HG02759 (cell line): ENCODE measurements around the gene RGS12.

Experiments
- ATAC-seq: cut with Tn5 transposase; IDR thresholded peaks from one replicate; pipeline ENCODE4 v1.9.1; 2021; ENCODE audit warnings: mild to moderate bottlenecking, moderate library complexity; ENCODE audit not compliant: unreplicated experiment

The RGS12 gene

DNA sequence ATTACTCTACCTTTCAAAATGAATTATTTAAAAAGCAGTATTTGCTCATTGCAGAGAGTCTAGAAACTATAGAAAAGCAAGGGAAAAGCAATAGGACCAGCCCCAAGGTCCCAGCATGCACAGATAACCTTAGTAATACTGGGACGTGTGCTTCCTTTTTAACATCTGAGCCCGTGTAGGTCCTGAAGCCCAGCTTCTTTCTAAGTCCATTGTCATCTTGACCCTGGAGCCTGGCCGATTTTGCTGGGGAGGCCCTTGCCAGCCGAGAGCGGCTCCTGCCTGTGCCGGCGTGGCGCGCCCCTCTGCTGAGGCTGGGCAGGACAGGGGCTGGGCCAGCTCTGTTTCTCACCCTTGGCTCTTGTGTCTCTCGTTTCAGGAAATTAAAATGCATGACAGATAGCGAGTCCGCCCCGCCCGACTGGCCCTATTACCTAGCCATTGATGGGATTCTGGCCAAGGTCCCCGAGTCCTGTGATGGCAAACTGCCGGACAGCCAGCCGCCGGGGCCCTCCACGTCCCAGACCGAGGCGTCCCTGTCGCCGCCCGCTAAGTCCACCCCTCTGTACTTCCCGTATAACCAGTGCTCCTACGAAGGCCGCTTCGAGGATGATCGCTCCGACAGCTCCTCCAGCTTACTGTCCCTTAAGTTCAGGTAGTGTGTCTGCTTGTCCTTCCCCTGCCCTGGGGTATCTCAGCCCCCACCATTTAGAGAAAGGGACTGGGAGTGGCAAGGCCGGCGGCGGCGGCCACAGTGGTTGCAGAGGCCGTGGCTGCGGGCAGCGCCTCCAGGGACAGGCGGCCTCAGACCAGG, 39.8 kb upstream of the RGS12 start:
- ATAC-seq, result no peak

DNA sequence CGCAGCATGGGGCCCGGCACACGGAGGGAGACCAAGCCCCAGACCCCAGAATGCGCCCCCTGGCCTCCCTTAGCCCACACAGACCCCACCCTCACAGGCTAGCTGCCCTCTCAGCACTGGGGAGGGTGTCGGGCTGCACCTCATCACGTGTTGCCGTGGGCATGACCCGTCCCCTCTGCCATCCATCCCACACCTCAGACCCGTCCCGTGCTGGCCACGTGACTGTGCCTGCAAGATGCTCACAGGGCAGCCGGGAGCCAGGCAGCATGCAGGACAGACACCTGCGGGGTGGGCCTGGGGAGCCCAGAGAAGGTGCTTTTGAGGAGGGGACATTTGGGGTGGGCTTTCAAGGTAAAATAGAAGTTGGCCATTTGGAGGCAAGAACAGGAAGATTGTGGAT, 39.0 kb upstream of the RGS12 start:
- no peak for ATAC-seq

DNA sequence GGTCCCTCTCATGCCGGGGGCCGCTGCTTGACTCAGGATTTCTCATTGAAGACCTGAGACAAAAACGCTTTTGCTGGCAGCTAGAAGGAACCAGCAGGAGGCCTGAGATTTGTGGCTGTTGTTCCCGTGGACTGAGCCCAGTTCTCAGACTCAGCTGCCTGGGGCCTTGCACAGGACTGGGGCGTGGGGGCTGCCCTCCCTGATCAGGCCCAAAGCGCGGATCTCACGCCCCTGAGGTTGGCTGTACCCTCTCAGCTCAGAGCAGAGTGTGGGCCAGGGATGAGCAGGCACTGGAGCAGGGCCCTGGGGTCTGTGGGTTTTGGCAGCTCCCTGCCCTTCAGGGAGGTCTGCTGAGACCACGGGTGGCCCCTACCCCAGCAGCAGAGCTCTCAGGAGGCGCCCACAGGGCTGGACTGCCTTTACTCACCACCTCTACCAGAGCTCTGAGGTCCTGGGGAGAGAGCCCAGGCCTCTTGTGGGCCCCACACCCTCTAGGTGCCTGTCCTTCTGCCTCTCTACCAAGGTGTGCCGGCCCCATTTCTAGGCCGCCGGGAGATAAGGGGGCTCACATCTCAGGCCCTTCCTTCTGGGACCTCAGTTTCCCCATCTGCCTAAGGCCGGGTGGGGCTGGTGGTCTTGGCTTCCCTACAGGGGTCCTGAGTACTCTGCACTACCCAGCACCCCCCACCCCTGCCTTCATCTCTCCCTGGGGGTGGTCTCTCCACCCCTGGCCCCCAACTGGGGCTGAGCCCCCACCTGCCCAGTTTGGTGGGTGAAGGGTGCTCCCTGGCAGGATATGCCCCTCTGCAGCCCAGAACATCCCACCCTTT, 38.3 kb upstream of the RGS12 start:
- no peak for ATAC-seq

DNA sequence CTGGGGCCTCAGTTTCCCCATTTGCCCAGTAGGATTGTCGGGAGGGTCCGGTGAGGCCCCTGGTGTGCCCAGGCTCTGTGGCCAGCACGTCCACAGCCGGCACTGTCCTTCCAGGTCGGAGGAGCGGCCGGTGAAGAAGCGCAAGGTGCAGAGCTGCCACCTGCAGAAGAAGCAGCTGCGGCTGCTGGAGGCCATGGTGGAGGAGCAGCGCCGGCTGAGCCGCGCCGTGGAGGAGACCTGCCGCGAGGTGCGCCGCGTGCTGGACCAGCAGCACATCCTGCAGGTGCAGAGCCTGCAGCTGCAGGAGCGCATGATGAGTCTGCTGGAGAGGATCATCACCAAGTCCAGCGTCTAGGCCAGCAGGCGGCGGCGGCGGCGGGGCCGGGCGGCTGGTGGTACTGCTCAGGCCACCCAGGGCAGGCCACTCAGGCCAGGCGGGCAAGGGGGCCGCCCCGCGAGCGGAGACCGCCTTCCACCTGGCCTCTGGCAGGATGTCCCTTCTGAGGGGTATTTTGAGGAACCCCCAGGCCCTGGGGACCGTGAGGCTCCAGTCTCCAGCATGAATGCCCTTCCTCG, 37.1 kb upstream of the RGS12 start:
- no peak for ATAC-seq

DNA sequence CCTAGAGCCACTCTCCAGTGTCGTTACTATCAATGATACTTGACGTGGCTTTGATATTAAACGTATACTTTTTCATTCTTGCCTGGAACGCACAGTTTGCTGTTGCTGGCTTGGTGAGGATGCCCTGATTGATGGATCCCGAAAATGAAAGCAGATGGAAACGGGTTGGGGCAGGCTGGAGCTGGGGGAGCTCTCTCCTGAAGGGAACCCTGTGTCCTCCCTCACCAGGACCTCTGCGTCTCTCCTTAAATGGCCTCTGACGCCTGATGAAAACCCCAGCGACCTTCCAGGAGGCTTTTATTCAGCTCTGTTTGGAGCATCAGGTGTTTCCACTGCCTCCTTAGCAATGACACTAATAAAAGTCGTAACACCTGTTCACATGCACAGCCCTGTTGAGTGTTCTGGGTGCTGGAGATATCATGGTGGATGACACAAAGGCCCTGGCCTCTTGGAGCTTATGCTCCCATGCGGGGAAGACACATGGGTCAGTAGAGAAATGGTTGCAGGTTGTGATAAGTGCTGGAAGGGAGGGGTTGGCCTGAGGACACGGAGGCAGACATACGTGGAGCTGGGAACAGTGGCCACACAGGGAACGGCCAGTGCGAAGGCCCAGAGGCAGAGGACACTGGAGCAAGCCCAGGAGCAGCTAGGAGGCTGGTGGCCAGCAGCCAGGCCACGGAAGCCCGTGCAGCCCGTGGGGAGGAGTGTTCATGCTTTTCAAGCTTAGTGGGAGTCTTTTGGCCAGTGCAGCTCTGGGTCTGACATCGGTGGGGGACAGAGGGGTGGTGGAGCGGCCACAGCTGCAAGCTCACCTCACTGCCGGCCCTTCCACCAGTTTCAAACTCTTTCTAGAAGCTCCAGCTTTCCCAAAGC, 36.4 kb upstream of the RGS12 start:
- ATAC-seq, result no peak

DNA sequence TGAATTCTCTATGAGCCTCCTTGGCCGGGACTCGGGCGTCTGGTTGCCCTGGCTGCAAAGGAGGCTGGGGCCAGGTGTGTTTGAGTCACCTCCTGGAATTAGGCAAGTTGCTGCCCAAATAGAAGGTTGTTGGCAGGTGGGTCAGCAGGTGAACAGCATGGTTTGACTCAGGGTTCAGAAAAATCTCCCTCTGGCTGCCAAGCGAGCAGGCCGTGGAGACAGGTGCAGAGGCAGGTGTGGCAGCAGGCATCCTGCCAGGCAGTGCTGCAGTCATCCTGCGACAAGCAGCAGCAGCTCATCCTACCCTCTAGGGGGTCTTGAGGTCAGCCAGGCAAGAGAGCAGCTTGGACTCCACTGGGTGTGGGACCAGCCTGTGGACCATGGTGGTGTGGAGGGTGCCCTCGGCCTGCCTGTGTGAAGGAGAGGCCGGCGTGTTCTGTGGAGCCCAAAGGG, 35.7 kb upstream of the RGS12 start:
- peak; percentile 13 for ATAC-seq

DNA sequence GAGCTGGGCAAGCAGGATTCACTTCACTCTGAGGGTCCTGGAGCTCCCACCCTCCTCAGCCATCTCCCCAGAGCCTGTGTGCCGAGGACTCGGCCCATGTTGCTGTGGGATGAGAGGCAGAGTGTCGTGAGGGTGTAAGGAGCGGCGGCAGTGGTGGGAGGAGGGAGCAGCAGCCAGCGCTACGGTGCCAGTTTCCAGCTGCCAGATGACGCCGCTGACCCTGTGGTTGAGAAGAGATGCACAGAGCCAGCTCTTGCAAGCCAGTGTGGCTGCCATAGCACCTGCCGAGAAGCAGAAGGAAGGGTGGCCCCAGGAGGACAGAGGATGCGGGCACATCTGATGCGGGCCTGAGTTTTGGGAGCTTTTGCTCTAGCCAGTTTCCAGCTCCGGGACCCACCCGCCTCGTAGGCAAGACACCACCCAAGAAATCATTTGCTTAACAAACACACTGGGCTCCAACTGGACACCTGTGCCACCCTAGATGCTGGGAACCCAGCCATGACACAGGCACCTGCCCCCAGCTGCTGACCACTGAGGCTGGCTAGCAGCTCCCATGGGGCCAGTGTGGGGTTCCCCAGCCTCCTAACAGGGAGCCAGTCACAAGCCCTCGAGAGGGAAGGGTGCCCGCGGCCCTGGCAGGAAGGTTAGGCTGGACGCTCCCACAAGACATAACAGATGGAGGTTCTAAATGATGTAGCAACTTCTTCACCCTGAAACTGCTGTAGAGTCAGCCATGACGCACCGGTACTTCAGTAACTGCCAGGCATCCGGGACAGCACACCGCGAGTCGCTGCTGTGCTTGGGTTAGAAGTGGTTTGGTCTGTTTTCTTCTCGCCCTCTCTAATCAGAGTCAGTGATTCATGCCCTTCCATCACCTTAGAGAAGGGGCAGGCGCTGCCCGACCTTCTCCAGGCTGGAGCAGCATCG, 35.0 kb upstream of the RGS12 start:
- peak; percentile 63 for ATAC-seq

DNA sequence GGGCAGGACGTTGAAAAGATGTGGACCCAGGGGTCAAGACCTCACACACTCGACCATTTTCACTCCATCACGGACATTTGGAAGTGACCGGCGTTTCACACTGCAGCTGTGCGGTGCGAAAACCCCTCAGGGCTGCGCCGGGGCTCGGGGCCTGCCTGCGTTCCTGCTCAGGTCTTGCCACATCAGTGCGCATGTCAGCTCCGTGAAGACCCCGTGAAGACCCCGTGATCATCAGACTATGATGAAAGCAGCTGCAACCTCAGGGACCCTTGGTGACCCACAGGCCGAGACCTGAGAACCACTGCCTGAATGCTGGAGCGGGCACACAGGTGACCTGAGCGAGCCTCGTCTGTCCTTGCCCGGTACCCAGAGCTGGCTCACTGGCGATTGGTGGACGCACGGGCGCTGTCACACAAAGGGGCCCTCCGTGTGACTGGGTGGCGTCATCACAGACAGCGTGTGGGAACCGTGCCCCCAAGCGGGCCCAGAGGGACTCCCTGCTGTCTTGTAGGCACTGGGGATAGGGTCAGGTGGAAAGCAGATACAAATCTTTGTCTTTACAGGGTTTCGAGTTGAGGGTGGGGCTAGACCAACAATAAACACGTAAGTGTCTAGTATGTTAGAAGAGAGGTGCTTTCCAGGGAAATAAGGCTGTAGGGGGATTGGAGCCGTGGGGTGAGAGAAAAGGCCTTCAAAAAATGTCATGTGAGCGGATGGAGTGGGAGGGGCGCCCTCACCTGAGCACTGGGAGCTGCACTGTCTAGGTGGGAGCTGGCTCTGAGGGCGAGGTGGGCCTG, 31.2 kb upstream of the RGS12 start:
- ATAC-seq, result no peak

DNA sequence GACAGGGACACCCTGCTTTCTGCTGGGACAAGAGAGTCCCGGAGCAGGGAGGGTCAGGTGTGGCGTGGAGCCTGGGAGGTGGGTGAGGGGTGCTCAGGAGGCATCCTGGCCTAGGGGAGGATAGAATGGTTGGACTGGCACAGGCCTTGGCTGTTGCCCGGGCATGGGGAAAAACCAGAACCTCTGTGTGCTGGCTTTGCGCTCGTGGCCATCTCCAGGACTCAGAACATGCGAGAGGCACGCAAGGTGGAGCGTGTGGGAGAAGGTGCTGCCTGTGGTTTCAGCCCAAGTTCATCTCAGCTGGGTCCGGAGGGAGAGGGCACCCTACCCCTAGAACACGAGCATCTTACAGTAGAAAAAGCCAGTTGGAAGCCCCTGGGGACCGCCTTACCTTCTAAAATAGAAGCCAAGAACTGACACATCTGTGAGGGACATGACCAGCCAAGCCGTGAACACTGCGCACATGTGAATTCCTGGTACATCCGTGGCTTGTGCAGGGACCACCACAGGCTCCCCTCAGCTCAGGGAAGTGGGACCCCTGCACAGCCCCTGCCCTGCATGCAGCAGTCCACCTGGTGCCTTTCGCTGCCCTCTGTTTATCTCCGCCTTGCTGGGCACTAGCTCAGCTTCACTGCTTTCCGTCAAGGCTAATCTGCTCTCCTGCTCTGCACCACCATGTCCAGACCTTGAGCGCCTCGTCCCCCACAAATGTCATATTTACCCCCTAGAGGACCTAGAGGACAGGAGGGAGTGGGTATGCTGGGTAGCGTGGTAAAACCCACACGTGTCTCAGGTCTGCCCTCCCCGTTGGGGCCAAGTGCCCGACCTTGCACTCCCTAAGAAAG, 30.4 kb upstream of the RGS12 start:
- no peak for ATAC-seq

DNA sequence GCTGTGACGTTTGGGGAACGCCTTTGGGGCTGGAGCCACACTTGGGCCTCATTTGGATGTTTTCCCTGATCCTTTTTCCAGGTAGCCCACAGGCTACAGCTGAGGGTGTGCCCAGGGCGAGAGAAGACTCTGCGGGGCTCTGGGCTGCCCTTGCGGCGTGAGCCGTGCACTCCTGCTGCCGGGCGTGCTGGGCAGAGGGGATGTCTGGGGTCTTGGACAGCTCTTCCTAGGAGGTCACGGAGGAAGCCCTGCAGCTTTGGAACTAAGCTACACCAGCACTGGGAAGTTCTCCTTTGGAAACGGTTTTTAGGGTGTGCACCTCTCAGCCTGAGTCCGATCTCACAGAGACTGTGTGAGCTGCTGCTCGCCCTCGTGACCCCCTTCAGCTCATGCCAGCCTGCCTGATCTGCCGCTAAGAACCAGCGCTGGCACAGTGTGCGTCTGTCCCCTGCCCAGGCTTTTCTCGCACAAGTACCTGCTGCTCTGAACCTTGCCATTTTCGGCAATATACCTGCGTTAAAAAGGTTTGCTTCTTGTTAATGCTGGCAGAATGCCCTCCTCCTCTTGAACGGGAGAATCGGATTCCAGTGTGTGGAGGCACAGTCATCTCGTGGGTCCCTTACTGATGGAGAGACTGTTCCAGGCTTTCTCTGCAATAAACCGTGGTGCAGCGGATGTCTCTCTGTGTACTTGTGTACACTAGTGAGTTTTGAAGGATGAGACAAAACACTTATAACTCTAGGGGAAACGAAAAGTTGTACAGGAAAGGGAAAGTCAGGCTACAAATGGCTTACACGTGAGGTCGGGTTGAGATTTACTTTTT, 29.6 kb upstream of the RGS12 start:
- no peak for ATAC-seq

DNA sequence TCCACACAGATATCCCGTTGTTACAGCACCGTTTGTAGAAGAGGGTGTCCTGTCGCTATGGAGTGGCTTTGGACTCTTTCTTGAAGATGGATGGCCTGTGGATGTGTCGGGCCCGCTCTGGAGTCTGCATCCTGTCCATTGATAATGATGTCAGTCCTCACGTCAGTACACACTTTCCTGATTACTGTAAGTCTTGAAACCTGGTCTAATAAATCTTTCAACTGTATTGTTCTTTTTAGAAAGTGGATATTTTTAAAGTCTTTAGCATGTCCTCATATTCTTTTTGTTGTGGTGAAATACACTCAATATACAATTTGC, 29.0 kb upstream of the RGS12 start:
- no peak for ATAC-seq

DNA sequence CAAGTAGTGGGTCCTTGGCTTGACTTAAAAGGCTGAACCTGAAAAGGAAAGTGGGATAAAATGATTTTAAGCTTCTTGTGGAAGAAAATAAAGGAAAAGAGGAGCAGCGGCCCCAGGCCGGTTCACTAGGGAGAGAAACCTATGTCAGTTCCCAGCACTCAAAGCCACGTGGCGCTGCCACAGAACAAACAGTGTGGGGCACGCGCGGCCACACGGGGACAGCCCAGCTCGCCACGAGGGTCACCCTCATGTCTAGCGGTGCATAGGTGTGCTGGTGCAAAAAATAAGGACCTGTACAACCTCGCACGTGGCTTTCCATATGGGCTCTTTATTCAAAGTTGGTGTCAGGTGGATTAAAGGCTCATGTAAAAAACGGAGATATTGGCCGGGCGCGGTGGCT, 26.7 kb upstream of the RGS12 start:
- no peak for ATAC-seq

DNA sequence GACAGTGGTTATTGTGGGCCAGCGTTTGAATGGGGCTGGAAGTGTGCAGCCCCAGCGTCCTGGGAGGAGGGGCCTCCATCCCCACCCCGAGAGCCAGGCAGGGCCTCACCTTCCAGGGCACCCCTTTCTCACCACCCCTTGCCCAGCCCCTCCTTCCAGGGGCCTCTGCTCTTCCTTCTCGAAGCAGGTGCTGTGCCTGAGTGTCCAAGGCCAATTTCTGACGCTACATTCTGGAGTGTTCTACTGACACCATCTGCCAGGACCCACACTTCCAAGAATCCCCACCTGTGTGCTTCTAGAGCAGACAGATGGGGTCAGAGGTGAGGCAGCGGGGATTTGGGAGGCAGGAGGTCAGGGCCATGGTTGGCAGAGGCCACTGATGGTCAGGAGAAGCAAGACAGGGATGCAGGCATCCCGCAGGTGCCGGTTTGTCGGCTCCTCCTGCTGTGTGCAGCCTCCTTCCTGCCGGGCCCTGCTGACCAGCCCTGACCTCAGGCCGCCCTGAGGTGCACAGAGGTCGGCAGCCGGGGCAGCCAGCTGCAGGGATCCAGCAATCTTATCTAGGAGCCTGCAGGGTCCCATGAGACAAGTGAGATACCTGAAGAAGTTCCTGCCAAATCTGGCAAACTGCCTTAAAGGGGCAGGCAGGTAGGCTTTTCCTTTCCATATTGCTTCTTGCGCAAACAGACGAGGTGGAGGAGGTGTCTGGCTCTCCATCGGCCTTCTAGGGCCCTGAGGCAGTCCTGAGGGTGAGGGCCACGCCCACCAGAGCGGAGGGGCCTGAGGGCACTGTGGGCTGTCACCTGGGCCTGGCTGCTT, 25.0 kb upstream of the RGS12 start:
- no peak for ATAC-seq

DNA sequence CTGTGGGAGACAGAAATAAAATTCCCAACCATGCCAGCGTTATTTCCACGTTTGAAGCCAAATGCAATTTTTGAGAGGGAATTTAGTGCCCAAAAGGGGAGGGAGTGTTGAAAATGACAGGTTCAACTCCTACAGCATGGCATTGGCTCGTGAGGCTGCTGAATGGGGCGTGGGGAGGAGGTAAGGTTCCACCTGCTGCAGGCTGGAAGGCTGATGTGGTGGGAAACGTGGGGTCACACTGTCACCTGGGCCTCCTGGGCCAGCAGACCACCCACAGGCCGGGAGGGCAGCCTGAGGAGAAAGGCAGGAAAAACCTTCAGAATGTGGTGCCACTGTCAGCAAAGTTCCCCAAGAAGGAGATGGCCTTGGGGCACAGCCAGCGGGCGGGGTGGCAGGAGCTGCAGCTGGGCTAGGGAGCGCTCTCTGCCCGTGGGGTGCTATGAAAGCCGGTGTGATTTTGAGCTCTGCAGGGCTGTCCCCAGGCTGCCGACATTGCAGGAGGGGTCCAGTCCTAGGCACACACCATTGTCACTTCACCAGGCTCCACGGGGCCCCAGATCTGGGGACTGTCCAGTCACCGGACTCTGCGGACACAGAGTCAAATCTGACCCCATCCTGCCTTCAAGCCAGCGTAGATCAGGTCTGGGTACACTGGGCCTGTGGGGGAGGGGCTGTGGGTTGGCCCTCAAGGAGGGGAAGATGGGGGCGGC, 24.3 kb upstream of the RGS12 start:
- no peak for ATAC-seq

DNA sequence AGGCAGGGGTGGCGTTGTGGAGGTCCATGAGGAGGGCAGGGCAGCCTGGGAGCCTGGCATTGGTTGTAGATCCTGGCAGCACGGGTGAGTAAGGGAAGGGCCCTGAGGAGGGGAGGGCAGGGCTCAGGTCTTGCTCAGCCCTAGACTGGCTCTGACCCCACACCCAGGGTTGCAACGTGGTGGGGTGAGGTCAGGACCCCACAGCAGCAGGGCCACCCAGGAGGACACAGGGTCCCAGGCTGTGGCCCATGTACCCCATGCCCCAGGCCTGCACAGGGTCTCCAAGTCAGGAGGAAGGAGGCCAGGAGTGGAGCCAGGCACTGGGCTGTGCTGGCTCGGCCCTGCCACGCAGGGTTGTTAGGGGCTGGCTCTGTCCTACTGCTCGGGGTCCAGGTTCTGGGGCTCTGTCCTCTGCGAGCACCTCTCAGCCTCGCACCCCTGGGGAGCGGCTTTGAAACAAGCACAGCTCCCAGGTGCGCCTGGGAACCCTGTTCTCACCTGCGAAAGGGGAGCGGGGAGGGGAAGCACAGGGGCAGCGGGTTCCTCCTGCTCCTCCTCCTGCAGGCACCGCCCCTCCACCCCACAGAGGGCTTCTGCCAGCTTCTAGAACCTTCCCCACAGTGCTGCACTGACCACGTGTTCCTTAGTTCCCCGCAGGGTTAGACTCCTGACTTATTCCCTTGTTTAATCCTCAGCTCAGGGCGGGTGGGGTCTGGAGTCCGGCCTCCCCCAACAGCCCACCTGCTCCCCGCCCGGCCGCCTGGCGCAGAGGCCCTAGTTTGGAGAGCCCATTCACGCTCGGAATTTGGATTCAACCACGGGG, 23.5 kb upstream of the RGS12 start:
- no peak for ATAC-seq
